GM19397 (cell line): ENCODE data around the gene ZMIZ1.

ENCODE experiments used
- ATAC-seq: cut with Tn5 transposase; IDR thresholded peaks from one replicate; pipeline ENCODE4 v1.9.1; 2021; ENCODE audit warnings: mild to moderate bottlenecking, moderate library complexity; ENCODE audit not compliant: unreplicated experiment

ZMIZ1 gene

GRCh38 chr10:79201706-79202105 is 132.9 kb downstream of the ZMIZ1 start:
- no peak for ATAC-seq

DNA sequence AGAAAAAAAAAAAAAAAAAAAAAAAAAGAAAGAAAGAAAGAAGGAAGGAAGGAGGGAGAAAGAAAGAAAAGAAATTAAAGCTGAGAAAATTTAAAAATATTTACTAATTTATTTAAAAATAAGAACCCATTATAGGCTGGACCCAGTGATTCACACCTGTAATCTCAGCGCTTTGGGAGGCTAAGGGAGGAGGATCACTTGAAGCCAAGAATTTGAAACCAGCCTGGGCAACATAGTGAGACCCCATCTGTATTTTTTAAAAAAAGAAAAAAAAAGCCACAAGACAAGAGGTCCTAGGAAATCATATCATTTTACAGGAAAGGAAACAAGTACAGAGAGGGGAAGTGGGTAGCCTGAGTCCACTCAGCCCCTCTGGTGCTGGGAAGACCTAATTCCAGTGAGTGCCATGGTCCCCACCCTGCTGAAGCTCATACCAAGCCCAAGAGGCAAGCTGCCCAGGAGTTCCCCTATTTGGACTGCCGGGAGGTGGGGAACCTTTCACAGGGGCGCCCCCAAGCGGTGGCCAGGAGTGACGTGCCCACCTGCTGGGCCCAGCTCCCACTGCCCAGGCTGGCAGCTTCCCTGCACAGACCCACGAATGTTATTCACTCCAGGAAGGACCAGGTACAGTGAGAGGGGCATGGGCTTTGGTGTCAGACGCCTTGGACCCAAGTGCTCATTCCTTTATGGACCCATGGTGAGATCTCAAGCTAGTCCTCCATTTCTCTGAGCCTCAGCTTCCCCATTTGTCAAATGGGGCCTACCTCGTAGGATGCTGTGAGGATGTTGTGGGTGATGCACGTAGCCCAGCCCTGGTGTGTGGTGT is 133.6 kb downstream of the ZMIZ1 start:
- no peak for ATAC-seq

GRCh38 chr10:79203014-79203644 is 134.4 kb downstream of the ZMIZ1 start:
- no peak for ATAC-seq

DNA sequence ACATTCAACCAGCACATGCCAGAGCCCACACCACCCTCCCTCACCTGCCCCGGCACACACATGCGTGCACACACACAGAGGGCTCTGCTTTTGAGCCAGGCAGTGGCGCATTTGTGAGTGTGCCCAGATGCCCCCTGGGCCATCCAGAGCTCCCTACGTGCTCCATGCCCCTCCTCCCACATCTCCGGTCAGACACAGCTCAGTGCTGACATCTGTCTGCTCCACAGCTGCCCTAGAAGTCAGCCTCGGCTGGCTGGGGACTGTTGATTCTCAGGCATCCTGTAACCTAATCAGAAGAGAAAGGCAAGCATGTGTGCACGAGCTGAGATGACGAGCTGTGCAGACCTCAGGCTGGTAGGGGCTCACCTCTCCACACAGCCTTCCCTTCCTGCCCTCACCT is 135.1 kb downstream of the ZMIZ1 start:
- no peak for ATAC-seq

- no peak for ATAC-seq
These were observed 137.7 kb downstream of the ZMIZ1 start for GRCh38 chr10:79206300-79207095.

DNA sequence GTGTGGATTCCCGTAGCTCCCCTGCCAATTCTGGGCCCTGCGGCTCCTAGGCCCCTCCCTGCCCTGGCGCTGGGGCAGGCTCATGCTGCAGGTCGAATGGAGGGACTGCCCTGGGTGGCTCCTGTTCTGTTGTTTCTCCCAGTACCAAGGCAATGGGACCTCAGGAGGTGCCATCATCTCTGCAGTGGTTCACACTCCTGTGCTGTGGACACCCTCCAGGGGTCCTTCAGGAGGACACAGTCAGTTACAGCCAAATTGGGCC is 138.3 kb downstream of the ZMIZ1 start:
- ATAC-seq: no peak

GRCh38 chr10:79207726-79208125 is 139.0 kb downstream of the ZMIZ1 start:
- ATAC-seq: no peak

DNA sequence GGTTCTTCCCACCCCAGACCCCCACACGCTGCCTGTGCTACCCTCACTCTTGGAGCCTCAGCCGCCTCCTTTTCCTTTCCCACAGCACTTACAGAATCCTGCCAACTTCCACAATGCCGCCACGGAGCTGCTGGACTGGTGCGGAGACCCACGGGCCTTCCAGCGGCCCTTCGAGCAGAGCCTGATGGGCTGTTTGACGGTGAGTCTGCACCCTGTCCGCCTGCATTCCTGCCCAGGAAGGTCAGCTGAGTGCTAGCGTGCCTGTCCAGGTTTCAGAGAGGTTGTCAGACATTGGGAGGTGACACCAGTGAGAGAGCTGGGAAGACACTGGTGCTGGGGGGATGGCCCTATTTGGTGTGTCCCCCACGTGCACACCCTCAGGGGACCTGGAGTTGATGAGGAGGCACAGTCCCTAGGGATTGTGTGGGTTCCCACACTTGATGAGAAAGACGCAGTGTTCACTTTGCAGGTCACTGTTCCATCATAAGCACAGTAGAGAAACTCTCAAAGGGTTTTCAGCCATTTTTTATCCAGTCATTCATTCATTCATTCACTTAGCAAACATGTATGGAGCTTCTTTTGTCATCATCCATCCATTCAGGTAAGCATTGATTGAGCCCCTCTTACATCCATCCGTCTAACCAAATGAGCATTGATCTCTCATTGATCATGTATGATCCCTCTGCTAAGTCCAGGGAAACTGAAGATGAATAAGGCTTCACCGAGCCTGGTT is 139.7 kb downstream of the ZMIZ1 start:
- no peak for ATAC-seq

GRCh38 chr10:79209340-79209739 is 140.6 kb downstream of the ZMIZ1 start:
- no peak for ATAC-seq

DNA sequence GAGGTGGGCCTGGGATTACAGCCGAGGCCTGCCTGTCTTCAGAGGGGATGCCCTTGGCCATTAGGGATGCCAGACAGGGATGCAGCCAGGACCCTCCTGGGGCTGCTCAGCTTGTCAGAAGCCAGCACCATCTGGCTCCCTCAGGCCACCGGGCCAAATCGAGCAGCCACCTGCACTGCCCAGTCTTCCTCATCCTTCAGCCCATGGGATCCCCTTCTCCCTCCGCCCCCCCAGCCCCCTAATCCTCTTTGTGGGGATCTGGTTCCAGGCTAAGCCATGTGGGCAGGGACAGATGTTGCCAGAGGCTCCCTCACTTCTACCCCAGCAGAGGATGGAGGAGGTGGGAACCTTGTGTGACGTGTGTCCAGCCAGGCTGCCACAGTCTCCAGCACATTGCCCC is 141.1 kb downstream of the ZMIZ1 start:
- ATAC-seq: no peak

DNA sequence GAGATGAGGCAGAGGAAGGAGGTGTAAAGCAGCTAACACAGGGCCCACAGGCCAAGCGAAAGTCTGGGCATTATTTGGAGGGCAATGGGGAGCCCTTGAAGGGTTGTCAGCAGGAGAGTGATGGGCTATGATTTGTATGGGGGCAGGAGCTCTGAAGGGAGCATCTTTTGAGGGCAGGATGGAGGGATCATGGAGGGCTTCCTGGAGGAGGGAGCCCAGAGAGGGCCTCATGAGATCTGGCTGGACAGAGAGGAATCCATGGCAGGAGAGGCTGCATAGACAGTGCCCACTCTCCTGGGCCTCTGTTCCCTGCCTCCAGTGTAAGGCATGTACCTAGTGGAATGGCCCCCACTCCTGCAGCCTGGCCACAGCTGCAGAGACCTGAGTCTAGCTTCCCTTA is 141.9 kb downstream of the ZMIZ1 start:
- no peak for ATAC-seq

GRCh38 chr10:79211616-79212015 is 142.8 kb downstream of the ZMIZ1 start:
- no peak for ATAC-seq

DNA sequence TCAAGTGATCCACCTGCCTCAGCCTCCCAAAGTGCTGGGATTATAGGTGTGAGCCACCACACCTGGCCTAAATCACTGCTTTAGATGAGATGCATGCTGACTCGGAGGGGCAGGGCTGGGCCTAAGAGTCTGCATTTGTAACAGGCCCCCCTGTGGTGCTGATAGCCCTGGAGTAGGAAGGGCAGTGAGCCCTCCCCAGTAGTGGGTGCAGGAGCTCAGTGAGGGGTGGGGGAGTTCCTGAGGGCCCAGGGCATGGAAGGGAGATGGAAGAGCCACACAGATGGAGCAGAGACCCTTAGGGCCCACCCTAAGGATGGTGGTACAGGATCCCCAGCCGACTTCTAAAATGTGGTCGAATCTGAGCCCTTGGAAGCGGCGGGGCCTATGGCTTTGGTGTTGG is 146.8 kb downstream of the ZMIZ1 start:
- no peak for ATAC-seq

- ATAC-seq: no peak
These were observed 150.7 kb downstream of the ZMIZ1 start for GRCh38 chr10:79219322-79219957.

GRCh38 chr10:79220307-79220706 is 151.5 kb downstream of the ZMIZ1 start:
- no peak for ATAC-seq

DNA sequence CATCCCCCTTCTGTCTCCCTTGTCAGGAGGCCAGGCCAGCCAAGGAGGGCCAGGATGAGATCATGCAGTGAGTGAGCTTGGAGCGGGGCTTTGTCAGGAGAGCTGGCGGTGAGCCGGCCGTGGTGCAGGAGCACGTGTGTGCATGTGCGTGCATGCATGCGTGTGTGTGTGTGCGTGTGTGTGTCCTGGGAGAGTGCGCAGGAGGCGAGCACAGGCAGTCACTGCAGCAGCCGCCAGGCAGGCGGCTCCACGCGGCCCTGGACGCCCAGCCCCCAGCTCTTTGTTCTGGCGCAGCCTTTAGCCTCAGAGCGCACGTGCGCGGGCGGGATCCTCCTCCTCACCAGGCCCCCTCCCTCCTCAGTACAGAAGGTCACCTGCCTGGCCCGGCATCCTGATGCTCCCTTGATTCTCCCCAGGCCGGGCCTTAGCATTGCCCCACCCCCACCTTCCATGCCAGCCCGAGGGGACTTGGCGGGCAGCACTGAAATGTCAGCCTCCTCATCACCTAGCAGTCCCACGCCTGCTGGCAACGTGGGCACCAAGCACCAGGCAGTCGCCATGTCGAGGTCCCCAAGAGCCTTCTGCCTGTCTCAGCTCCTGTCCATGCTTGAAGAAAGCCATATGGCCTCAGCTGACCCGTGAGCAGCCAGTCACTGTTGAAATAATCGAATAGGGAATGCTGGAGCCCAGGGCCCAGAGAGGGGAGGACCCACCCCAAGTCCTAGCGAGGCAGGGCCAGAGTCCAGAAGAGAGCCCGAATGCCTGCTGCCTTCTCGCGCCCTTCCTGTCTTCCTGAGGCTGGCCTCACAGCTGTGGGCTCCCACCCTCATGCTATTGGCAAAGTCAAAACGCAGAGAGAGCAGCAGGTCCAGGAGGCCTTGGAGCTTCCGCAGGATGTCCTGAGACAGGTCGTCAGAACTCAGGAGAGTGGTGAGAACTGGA is 152.6 kb downstream of the ZMIZ1 start:
- ATAC-seq: no peak

DNA sequence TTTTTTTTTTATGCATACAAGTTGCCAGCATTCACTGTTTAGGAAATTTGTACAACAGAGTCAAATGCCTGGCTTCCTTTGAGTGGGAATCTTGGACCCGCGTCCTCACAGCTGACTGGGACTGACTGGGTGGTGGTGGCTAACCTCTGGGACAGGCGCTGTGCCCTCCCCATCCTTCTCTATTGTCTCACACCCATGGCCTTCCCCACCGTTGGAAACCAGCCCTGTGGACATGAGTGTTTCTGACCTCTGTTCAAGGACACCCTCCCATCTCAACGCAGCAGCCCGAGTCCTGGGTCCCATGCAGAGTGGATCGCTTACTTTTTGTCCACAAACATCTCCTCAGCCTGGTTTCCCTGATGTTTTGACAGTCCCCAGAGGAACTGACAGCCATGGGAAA is 153.4 kb downstream of the ZMIZ1 start:
- ATAC-seq: no peak

GRCh38 chr10:79223091-79224048 is 154.6 kb downstream of the ZMIZ1 start:
- ATAC-seq: no peak
